Mesodermal cell (in vitro differentiated cells): Measurements from ENCODE around the gene DUSP22.

Experiments used
- H3K27ac ChIP-seq: 2 replicates; pipeline ENCODE4 v1.7.0; 2013; ENCODE audit warnings: mild to moderate bottlenecking, low read depth, low read length, moderate library complexity; ENCODE audit not compliant: severe bottlenecking
- H3K36me3 ChIP-seq: 2 replicates; pipeline ENCODE4 v1.7.1; 2013; ENCODE audit warnings: mild to moderate bottlenecking, low read length, moderate library complexity; ENCODE audit not compliant: control insufficient read depth, insufficient read depth
- H3K4me1 ChIP-seq: one replicate; pipeline ENCODE4 v1.7.1; 2013; ENCODE audit warnings: mild to moderate bottlenecking, low read length; ENCODE audit not compliant: insufficient read depth, control insufficient read depth, poor library complexity, severe bottlenecking
- H3K4me3 ChIP-seq: 2 replicates; pipeline ENCODE4 v1.7.0; 2013; ENCODE audit warnings: low read length, control low read depth, mild to moderate bottlenecking; ENCODE audit not compliant: insufficient read depth, poor library complexity, severe bottlenecking; ENCODE audit errors: extremely low read depth
- H3K9me3 ChIP-seq: 2 replicates; pipeline ENCODE4 v1.7.1; 2013; ENCODE audit warnings: mild to moderate bottlenecking, low read length, moderate library complexity; ENCODE audit not compliant: control insufficient read depth
- WGBS, 2 experiments: methylation state at CpG; one replicate each; pipeline ENCODE4 v1.1.5; 2013; ENCODE audit warnings: missing lambda C conversion rate in 2 of 2; ENCODE audit not compliant: insufficient coverage in 2 of 2; 5-methylcytosine and 5-hydroxymethylcytosine counted together

DUSP22 gene

GRCh38 chr6:311679-312220, 19.5 kb downstream of the DUSP22 start:
- no peaks in the 10 kb centered on the region for H3K4me1 ChIP-seq
- WGBS, 2 experiments = 89 to 90% methylated on average over 17 of the region's 17 CpGs
- H3K36me3 ChIP-seq = peaks cover 3% of the 10 kb centered on the region
- H3K9me3 ChIP-seq = no peaks in the 10 kb centered on the region
- no peak overlapping the region for H3K4me3 ChIP-seq
- H3K27ac ChIP-seq = no peak overlapping the region

GRCh38 chr6:313087-313486, 20.8 kb downstream of the DUSP22 start:
- H3K4me1 ChIP-seq = no peaks in the 10 kb centered on the region
- H3K9me3 ChIP-seq = no peaks in the 10 kb centered on the region
- no peak overlapping the region for H3K4me3 ChIP-seq
- 50 to 82% methylated on average over 1 to 2 of the region's 2 CpGs for WGBS, 2 experiments
- H3K36me3 ChIP-seq = no peaks in the 10 kb centered on the region
- H3K27ac ChIP-seq = no peak overlapping the region

GRCh38 chr6:313917-314316, 21.6 kb downstream of the DUSP22 start:
- Histone ChIP-seq H3K27ac (no peak overlapping the region), H3K4me3 (no peak overlapping the region), H3K4me1 (no peaks in the 10 kb centered on the region), H3K9me3 (no peaks in the 10 kb centered on the region), H3K36me3 (no peaks in the 10 kb centered on the region)
- 97 to 99% methylated on average over 10 of the region's 10 CpGs for WGBS, 2 experiments

GRCh38 chr6:314377-314776, 22.1 kb downstream of the DUSP22 start:
- no peaks in the 10 kb centered on the region for H3K4me1 ChIP-seq
- no peaks in the 10 kb centered on the region for H3K36me3 ChIP-seq
- no peaks in the 10 kb centered on the region for H3K9me3 ChIP-seq
- 86 to 91% methylated on average over 5 of the region's 5 CpGs for WGBS, 2 experiments
- no peak overlapping the region for H3K4me3 ChIP-seq
- no peak overlapping the region for H3K27ac ChIP-seq

- Histone ChIP-seq H3K4me3 (no peak overlapping the region), H3K4me1 (no peaks in the 10 kb centered on the region), H3K9me3 (no peaks in the 10 kb centered on the region), H3K27ac (no peak overlapping the region), H3K36me3 (no peaks in the 10 kb centered on the region)
- 76 to 78% methylated on average over 5 of the region's 6 CpGs for WGBS, 2 experiments
Measured at GRCh38 chr6:315226-315625, 22.9 kb downstream of the DUSP22 start.

GRCh38 chr6:315921-316752, 23.9 kb downstream of the DUSP22 start:
- Histone ChIP-seq H3K4me1 (no peaks in the 10 kb centered on the region), H3K27ac (no peak overlapping the region), H3K9me3 (no peaks in the 10 kb centered on the region), H3K36me3 (no peaks in the 10 kb centered on the region), H3K4me3 (no peak overlapping the region)
- WGBS, 2 experiments = 84 to 86% methylated on average over 8 to 9 of the region's 10 CpGs

- H3K4me1 ChIP-seq = no peaks in the 10 kb centered on the region
- H3K4me3 ChIP-seq = no peak overlapping the region
- H3K27ac ChIP-seq = no peak overlapping the region
- H3K36me3 ChIP-seq = no peaks in the 10 kb centered on the region
- no peaks in the 10 kb centered on the region for H3K9me3 ChIP-seq
Measured at GRCh38 chr6:316753-317038, 24.4 kb downstream of the DUSP22 start.

- no peak overlapping the region for H3K27ac ChIP-seq
Measured at GRCh38 chr6:317060-317447, 24.8 kb downstream of the DUSP22 start.

GRCh38 chr6:317448-318144, 25.3 kb downstream of the DUSP22 start:
- Histone ChIP-seq H3K4me3 (no peak overlapping the region), H3K36me3 (no peaks in the 10 kb centered on the region), H3K27ac (no peak overlapping the region), H3K9me3 (no peaks in the 10 kb centered on the region), H3K4me1 (no peaks in the 10 kb centered on the region)
- WGBS, 2 experiments = 78 to 85% methylated on average over 18 of the region's 18 CpGs

More at GRCh38 chr6:317060-317447, 24.8 kb downstream of the DUSP22 start:
- no peak overlapping the region for H3K4me3 ChIP-seq
- H3K36me3 ChIP-seq = no peaks in the 10 kb centered on the region
- H3K4me1 ChIP-seq = no peaks in the 10 kb centered on the region
- 80 to 89% methylated on average over 7 of the region's 7 CpGs for WGBS, 2 experiments
- H3K9me3 ChIP-seq = no peaks in the 10 kb centered on the region

GRCh38 chr6:318243-318890, 26.1 kb downstream of the DUSP22 start:
- Histone ChIP-seq H3K4me1 (no peaks in the 10 kb centered on the region), H3K9me3 (no peaks in the 10 kb centered on the region), H3K27ac (no peak overlapping the region), H3K4me3 (no peak overlapping the region), H3K36me3 (no peaks in the 10 kb centered on the region)
- 62 to 83% methylated on average over 2 of the region's 4 CpGs for WGBS, 2 experiments
